GM12864 (cell line): ENCODE data around the gene RUNX3.

Experiments
- DNase-seq: peaks from one replicate; pipeline ENCODE4 v3.0.0-alpha.2; 2011; ENCODE audit warnings: low read depth
- H3K4me3 ChIP-seq: 2 replicates; pipeline ENCODE4 v1.5.1; 2011; ENCODE audit warnings: mild to moderate bottlenecking, low read depth, low read length, control low read depth
- TF ChIP-seq, protein P1 (sequence below): IDR thresholded peaks from 2 replicates; pipeline ENCODE4 v1.5.1; 2011; ENCODE audit warnings: low read depth, mild to moderate bottlenecking, moderate library complexity, low read length, control low read depth, inconsistent platforms; ENCODE audit errors: missing control alignments

The RUNX3 gene

DNA sequence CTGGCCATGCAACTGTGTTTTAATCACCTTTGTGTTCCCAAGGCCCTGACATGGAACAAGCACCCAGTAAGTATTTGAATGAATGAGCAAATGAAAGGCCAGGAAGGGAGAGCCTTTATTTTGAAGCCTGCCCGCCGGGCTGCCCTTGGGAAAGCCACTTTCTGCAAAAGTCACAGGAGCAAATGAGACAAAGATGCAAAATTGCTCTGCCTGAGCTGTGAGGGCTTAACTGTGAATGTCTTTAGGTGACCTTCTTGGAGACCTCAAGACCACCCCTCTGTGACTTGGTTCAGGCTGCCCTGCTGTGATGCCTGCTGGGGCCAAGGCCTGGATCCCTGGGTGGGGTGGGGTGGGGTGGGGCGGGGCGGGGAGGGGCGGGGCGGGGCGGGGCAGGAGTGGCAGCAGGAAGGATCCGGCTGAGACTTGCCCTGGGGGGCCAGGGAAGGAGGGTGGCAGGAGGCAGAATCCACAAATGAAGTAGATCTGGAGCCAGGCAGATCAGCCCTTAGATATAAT, 54.0 kb downstream of the RUNX3 start:
- TF ChIP-seq, protein P1, sequence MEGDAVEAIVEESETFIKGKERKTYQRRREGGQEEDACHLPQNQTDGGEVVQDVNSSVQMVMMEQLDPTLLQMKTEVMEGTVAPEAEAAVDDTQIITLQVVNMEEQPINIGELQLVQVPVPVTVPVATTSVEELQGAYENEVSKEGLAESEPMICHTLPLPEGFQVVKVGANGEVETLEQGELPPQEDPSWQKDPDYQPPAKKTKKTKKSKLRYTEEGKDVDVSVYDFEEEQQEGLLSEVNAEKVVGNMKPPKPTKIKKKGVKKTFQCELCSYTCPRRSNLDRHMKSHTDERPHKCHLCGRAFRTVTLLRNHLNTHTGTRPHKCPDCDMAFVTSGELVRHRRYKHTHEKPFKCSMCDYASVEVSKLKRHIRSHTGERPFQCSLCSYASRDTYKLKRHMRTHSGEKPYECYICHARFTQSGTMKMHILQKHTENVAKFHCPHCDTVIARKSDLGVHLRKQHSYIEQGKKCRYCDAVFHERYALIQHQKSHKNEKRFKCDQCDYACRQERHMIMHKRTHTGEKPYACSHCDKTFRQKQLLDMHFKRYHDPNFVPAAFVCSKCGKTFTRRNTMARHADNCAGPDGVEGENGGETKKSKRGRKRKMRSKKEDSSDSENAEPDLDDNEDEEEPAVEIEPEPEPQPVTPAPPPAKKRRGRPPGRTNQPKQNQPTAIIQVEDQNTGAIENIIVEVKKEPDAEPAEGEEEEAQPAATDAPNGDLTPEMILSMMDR: no peak
- no peak overlapping the region for H3K4me3 ChIP-seq
- DNase-seq: no peak

DNA sequence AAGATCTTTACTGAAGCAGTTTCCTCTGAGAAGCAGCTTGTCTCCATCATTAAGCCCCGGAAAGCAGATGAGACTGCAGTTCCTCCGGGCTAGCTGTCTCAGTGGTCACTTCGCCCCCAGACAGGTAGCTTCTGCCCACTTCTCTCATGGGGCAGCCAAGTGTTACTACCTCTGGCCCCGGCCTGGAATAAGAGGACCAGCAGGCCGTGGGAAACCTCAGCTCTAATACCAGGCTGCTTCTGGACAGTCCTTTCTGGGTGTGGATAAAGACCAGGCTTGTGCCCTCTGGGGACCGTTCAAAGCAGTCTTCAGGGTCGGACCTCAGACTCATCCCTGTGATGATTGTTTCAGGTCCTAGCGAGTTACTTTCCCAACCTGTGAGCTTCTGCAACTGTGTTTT, 54.8 kb downstream of the RUNX3 start:
- TF ChIP-seq, protein P1: no peak
- no peak overlapping the region for H3K4me3 ChIP-seq
- no peak for DNase-seq

DNA sequence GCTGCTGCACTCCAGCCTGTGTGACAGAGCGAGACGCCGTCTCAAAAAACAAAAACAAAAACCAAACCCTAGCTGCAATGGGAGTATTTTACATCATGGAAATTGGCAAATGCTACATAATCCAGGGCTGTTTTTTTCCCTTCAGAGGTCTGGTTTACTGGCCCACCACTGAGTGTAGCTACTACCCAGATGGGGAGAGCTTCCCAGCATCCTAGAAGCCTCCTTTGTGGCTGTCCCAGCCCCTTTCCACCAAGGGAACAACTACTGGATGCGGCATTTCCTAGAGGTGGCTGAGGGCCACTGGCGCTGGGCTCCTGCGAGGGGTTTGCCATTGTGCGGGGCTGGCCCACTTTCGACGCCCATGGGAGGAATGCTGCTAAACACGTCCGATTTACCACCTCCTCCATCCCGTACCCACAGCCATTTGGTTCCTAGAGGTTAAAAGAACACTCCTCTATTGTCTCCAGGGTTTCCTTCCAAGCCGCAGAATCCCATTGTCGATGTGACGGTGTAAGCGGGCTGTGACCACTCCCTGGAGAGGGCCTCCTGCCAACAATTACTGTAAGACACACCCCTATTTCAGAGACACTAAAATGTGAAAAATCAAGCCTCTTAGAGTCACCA, 55.4 kb downstream of the RUNX3 start:
- TF ChIP-seq, protein P1: no peak
- no peak for DNase-seq
- H3K4me3 ChIP-seq: no peak overlapping the region

DNA sequence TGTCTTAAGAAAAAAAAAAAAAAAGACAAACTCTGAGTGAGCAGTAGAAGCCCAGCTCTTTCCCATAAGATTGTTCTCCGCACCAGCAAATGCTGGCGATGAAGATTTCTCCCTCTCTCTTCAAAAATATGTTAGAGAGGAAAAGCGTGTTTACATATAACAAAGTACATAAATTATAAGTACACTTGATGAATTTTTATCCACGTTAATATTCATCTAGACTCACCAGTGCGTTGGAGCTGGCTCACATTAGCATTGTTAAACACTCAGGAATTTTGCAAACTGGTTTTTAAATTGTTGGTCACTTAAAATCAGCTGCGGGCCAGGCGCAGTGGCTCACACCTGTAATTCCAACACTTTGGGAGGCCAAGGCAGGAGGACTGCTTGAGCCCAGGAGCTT, 56.0 kb downstream of the RUNX3 start:
- H3K4me3 ChIP-seq: no peak overlapping the region
- TF ChIP-seq, protein P1: no peak
- no peak for DNase-seq

DNA sequence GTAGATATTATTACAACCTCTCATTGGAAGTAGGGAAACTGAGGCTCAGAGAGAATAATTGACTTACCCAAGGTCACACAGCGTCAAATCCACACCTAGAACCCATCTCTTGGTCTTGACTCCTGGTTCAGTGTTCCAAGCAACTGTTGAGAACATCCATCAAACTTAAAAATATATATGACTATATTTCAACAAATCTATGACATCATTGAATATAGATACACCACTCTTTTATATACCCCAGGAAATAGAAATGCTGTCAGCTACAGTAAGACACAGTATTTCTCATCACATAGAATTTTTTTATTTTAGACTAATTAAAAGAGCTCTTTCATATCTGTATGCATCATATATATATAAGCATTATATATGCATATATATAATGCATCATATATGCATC, 56.9 kb downstream of the RUNX3 start:
- TF ChIP-seq, protein P1: no peak
- no peak overlapping the region for H3K4me3 ChIP-seq
- DNase-seq: no peak

DNA sequence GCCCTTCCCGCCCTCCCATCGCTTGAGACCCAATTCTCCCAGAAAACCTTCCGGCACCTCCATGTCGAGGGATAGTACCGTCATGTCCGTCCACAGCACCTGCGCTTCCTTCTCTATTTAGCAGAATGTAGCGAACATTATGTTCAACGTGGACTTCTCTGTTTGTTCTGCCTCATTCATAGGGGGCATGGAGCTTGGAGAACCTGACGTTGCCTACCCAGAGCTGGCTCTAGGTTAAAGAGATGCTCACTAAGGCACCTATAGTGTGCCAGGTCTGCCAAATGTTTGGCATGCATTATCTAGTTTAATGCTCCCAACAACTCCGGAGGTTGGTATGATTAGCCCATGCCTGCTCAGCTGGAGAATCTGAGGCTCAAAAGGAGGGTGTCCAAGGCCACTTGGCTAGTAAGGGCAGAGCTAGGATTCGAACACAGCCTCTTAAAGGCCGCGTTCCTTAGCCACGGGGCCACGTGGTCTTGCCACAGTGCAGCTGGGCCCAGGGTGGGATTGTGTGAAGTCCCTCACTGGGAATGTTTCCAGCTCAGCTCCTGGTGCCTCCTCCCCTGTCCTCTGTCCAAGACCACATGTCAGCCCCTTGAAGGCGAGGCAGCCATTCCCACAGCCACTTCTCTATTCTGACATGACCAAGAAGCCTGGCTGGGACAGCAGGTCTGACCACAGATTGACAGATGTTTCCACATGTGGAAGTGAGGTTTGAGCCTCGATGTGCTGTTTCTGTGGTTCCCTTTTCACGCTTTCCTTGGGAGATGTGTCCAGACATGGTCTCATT, 57.8 kb downstream of the RUNX3 start:
- TF ChIP-seq, protein P1: no peak
- no peak overlapping the region for H3K4me3 ChIP-seq
- no peak for DNase-seq
